ENCODE measurements around the gene GNG4.
"Not testable (repeated sequence)": the region's sequence is repeated elsewhere in the genome, so short reads cannot be mapped to it uniquely, and the experiment has no call there.

Gene GNG4

GRCh38 chr1:235659186-235659771 is 9.7 kb upstream of the GNG4 start:
- DNase-seq (no peak), ATAC-seq (no peak)
- Mint-ChIP-seq H3K27me3 (peaks cover 16% of the 10 kb centered on the region), H3K27ac (no peak overlapping the region), H3K9me3 (peaks cover 0 to 6% of the 10 kb centered on the region in 2 donors), H3K4me1 (no peaks in the 10 kb centered on the region), H3K4me3 (no peak overlapping the region)

- Mint-ChIP-seq H3K27ac (no peak overlapping the region), H3K4me3 (no peak overlapping the region), H3K4me1 (no peaks in the 10 kb centered on the region), H3K27me3 (peaks cover 30% of the 10 kb centered on the region), H3K9me3 (peaks cover 0 to 12% of the 10 kb centered on the region in 2 donors)
- no peak for ATAC-seq
- DNase-seq, result no peak
These were observed 8.4 kb upstream of the GNG4 start for GRCh38 chr1:235657747-235658526.

- H3K9me3 Mint-ChIP-seq, result peaks cover 0 to 12% of the 10 kb centered on the region in 2 donors
- H3K4me3 Mint-ChIP-seq, result no peak overlapping the region
- DNase-seq (no peak), ATAC-seq (no peak)
- no peaks in the 10 kb centered on the region for H3K4me1 Mint-ChIP-seq
- no peak overlapping the region for H3K27ac Mint-ChIP-seq
- peaks cover 37% of the 10 kb centered on the region for H3K27me3 Mint-ChIP-seq
These were observed 7.7 kb upstream of the GNG4 start for GRCh38 chr1:235657269-235657668.

GRCh38 chr1:235652364-235652763 is 2.8 kb upstream of the GNG4 start:
- DNase-seq (no peak), ATAC-seq (no peak)
- Mint-ChIP-seq H3K27ac (peak overlapping the region in 1 of 2 donors; percentile 37), H3K4me1 (peaks cover 24% of the 10 kb centered on the region), H3K27me3 (peaks cover 76% of the 10 kb centered on the region), H3K4me3 (no peak overlapping the region), H3K9me3 (peaks cover 0 to 12% of the 10 kb centered on the region in 2 donors)

- ATAC-seq (no peak), DNase-seq (no peak)
- H3K9me3 Mint-ChIP-seq, result peaks cover 0 to 12% of the 10 kb centered on the region in 2 donors
- peaks cover 86% of the 10 kb centered on the region for H3K27me3 Mint-ChIP-seq
- H3K4me3 Mint-ChIP-seq, result peak overlapping the region; percentile 42 to 69
- no peak overlapping the region for H3K27ac Mint-ChIP-seq
- peaks cover 32% of the 10 kb centered on the region for H3K4me1 Mint-ChIP-seq
These were observed 1.7 kb upstream of the GNG4 start for GRCh38 chr1:235651170-235651806.

GRCh38 chr1:235650341-235651169 is 971 bp upstream of the GNG4 start:
- peaks cover 32% of the 10 kb centered on the region for H3K4me1 Mint-ChIP-seq
- peaks cover 0 to 12% of the 10 kb centered on the region in 2 donors for H3K9me3 Mint-ChIP-seq
- peak; percentile 50 for ATAC-seq
- no peak overlapping the region for H3K27ac Mint-ChIP-seq
- H3K27me3 Mint-ChIP-seq, result peaks cover 89% of the 10 kb centered on the region
- DNase-seq, result peak in 1 of 2 donors; percentile 24
- H3K4me3 Mint-ChIP-seq, result peak overlapping the region; percentile 42 to 69

- ATAC-seq (peak; percentile 72), DNase-seq (peak; percentile 45 to 56)
- H3K27me3 Mint-ChIP-seq, result peaks cover 90% of the 10 kb centered on the region
- H3K9me3 Mint-ChIP-seq, result peaks cover 0 to 3% of the 10 kb centered on the region in 2 donors
- peak overlapping the region; percentile 85 to 89 for H3K4me3 Mint-ChIP-seq
- H3K27ac Mint-ChIP-seq, result peak overlapping the region in 1 of 2 donors; percentile 77
- H3K4me1 Mint-ChIP-seq, result peaks cover 46% of the 10 kb centered on the region
These were observed 623 bp downstream of the GNG4 start for GRCh38 chr1:235648954-235649367.

- peaks cover 90% of the 10 kb centered on the region for H3K27me3 Mint-ChIP-seq
- H3K4me1 Mint-ChIP-seq, result peaks cover 50% of the 10 kb centered on the region
- no peak for DNase-seq
- no peaks in the 10 kb centered on the region for H3K9me3 Mint-ChIP-seq
- H3K27ac Mint-ChIP-seq, result no peak overlapping the region
- H3K4me3 Mint-ChIP-seq, result peak overlapping the region; percentile 85 to 89
- ATAC-seq, result peak; percentile 18
These were observed 1.1 kb downstream of the GNG4 start for GRCh38 chr1:235648407-235648907.

- H3K27ac Mint-ChIP-seq, ATAC-seq, H3K9me3 Mint-ChIP-seq, H3K4me3 Mint-ChIP-seq, DNase-seq: not testable (repeated sequence)
- peaks cover 60% of the 10 kb centered on the region for H3K4me1 Mint-ChIP-seq
- H3K27me3 Mint-ChIP-seq, result peaks cover 88% of the 10 kb centered on the region
These were observed 2.0 kb downstream of the GNG4 start for GRCh38 chr1:235647537-235647936.

GRCh38 chr1:235646463-235646862 is 3.1 kb downstream of the GNG4 start:
- H3K27ac Mint-ChIP-seq, result no peak overlapping the region
- H3K4me3 Mint-ChIP-seq, result no peak overlapping the region
- no peaks in the 10 kb centered on the region for H3K9me3 Mint-ChIP-seq
- H3K27me3 Mint-ChIP-seq, result peaks cover 77% of the 10 kb centered on the region
- ATAC-seq (no peak), DNase-seq (no peak)
- H3K4me1 Mint-ChIP-seq, result peaks cover 69% of the 10 kb centered on the region

GRCh38 chr1:235644693-235645305 is 4.8 kb downstream of the GNG4 start:
- H3K27ac Mint-ChIP-seq, result no peak overlapping the region
- H3K4me1 Mint-ChIP-seq, result peaks cover 74% of the 10 kb centered on the region
- no peaks in the 10 kb centered on the region for H3K9me3 Mint-ChIP-seq
- ATAC-seq, result no peak
- peaks cover 69% of the 10 kb centered on the region for H3K27me3 Mint-ChIP-seq
- no peak overlapping the region for H3K4me3 Mint-ChIP-seq
- DNase-seq, result no peak

- Mint-ChIP-seq H3K27ac (no peak overlapping the region), H3K4me1 (peaks cover 76% of the 10 kb centered on the region), H3K4me3 (no peak overlapping the region), H3K27me3 (peaks cover 74% of the 10 kb centered on the region), H3K9me3 (no peaks in the 10 kb centered on the region)
- DNase-seq (no peak), ATAC-seq (no peak)
These were observed 5.5 kb downstream of the GNG4 start for GRCh38 chr1:235643837-235644692.

GRCh38 chr1:235642943-235643371 is 6.6 kb downstream of the GNG4 start:
- Mint-ChIP-seq H3K4me1 (peaks cover 67% of the 10 kb centered on the region), H3K27me3 (peaks cover 67% of the 10 kb centered on the region), H3K27ac (peak overlapping the region; percentile 77 to 83), H3K4me3 (peak overlapping the region; percentile 62 to 78), H3K9me3 (no peaks in the 10 kb centered on the region)
- DNase-seq, result peak; percentile 27 to 36
- no peak for ATAC-seq
